Urinary bladder (tissue), 4 donors: ENCODE measurements around the gene MOAP1. TPM values are rescaled to one million over a fixed set of nuclear protein-coding genes. Genes with fewer than 3 reads are reported as not detected.
A peak's percentile ranks its signal among the peaks of the same experiment; 100 is the strongest.
"Not testable (repeated sequence)": the region's sequence is repeated elsewhere in the genome, so short reads cannot be mapped to it uniquely, and the experiment has no call there.

Source experiments
- DNase-seq: peaks from one replicate; pipeline ENCODE4 v3.0.0-alpha.2; 2015; ENCODE audit errors: extremely low spot score
- H3K27ac ChIP-seq: one replicate; pipeline ENCODE4 v1.5.1; 2013; ENCODE audit warnings: low read depth, mild to moderate bottlenecking, moderate library complexity
- H3K36me3 ChIP-seq: one replicate; pipeline ENCODE4 v1.6.1; 2013; ENCODE audit warnings: mild to moderate bottlenecking, moderate library complexity; ENCODE audit not compliant: insufficient read depth
- H3K4me1 ChIP-seq: one replicate; pipeline ENCODE4 v1.6.1; 2013; ENCODE audit warnings: mild to moderate bottlenecking, moderate library complexity; ENCODE audit not compliant: insufficient read depth
- H3K4me3 ChIP-seq: one replicate; pipeline ENCODE4 v1.5.1; 2013; ENCODE audit warnings: low read depth, low read length
- WGBS: extraction: QIAGEN DNeasy Blood & Tissue Kit; methylation state at CpG from one replicate; pipeline ENCODE4 v1.1.7; 2013; 5-methylcytosine and 5-hydroxymethylcytosine counted together
- polyA plus RNA-seq: library from polyadenylated mRNA; stranded (reverse); fragments of 200-250 nt; gene quantifications from one replicate; pipeline ENCODE4 v1.2.3, GENCODE V29; 2013
- total RNA-seq: library from RNA; depleted of rRNA; stranded (reverse); fragments of >200 nt; gene quantifications from one replicate; pipeline ENCODE4 v1.2.3, GENCODE V29; 2014
- donor health status: healthy with polysubstance abuse.
- donor health status: healthy.

MOAP1 gene
- total and polyA plus RNA-seq, 2 donors, result 26.6 to 46.3 TPM

GRCh38 chr14:93206793-93207467 lies 22.2 kb upstream of the MOAP1 start, which contains the start of the genes GON7 and UBR7:
Gene GON7, minus strand, starts transcription at chr14:93207065. Its CDS starts 28 bp downstream, at chr14:93207037.
Gene UBR7, plus strand, starts transcription at chr14:93207256. Its CDS starts 36 bp downstream, at chr14:93207292.
- WGBS, result under 1% methylated on average over 65 of the region's 65 CpGs
- Histone ChIP-seq H3K4me1 (no peaks in the 10 kb centered on the region), H3K27ac (peak within 1 kb of the TSS; percentile 82), H3K36me3 (no peaks in the 10 kb centered on the region), H3K4me3 (peak within 1 kb of the TSS; percentile 79)
- DNase-seq, result peak; percentile 90

GRCh38 chr14:93201155-93201704 lies 16.5 kb upstream of the MOAP1 start:
- DNase-seq, result no peak
- WGBS, result 81% methylated on average over 7 of the region's 7 CpGs
- Histone ChIP-seq H3K4me1 (no peaks in the 10 kb centered on the region), H3K27ac (no peak overlapping the region), H3K36me3 (no peaks in the 10 kb centered on the region), H3K4me3 (no peak overlapping the region)

- no peaks in the 10 kb centered on the region for H3K4me1 ChIP-seq
- no peak overlapping the region for H3K4me3 ChIP-seq
- 98% methylated on average over 5 of the region's 5 CpGs for WGBS
- H3K27ac ChIP-seq, result no peak overlapping the region
- no peak for DNase-seq
- H3K36me3 ChIP-seq, result no peaks in the 10 kb centered on the region
Observed at GRCh38 chr14:93200553-93200952, 15.9 kb upstream of the MOAP1 start.

DNA sequence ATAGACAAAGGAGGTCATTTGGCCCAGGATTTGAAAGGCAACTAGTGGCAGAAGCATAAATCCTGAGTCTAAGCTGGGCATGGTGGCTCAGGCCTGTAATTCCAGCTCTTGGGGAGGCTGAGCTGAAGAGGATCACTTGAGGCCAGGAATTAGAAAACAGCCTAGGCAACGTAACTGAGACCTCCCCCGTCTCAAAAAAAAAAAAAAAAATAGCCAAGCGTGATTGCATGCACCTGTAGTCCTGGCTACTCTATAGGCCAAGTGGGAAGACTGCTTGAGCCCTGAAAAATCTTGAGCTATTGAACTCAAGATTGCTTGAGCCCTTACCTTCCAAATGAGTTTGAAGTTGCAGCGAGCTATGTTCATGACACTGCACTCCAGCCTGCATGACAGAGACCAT lies 14.3 kb upstream of the MOAP1 start:
- H3K36me3 ChIP-seq, result no peaks in the 10 kb centered on the region
- H3K4me1 ChIP-seq, result no peaks in the 10 kb centered on the region
- no peak for DNase-seq
- WGBS, result 84% methylated on average over 4 of the region's 4 CpGs
- no peak overlapping the region for H3K27ac ChIP-seq
- no peak overlapping the region for H3K4me3 ChIP-seq

DNA sequence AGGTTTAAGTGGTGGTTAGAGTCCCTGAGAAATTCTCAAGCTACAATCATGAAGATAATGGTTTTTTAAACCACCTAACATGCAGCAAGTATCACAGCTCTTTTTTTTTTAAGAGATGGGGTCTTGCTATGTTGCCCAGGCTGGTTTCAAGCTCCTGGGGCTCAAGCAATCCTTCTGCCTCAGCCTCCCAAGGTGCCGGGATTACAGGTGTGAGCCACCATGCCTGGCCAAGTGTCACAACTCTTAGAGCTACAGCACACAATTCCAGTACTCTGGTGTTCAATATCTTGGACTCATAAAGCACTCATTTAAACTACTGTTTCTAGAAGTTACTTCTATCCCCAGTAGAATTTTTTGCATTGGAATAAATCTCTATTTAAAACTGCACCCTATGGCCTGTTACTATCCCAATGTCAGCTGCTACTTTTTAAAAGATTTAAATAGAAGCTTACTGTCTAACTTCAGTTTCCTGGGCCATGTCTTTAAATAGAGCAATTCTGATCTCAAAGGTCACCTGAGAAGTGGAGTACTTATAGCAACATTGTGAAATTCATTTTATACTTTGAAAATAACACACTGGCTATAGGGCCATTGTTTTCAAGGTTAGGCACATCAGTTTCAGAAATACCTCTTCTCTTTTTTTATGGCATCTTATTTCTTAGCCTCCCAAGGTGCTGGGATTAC lies 10.8 kb upstream of the MOAP1 start:
- no peak overlapping the region for H3K27ac ChIP-seq
- DNase-seq, result no peak
- H3K4me1 ChIP-seq, result no peaks in the 10 kb centered on the region
- H3K4me3 ChIP-seq, result no peak overlapping the region
- WGBS, result 96% methylated on average over 1 of the region's 1 CpG
- H3K36me3 ChIP-seq, result no peaks in the 10 kb centered on the region

- Histone ChIP-seq H3K4me1 (no peaks in the 10 kb centered on the region), H3K27ac (no peak overlapping the region), H3K4me3 (no peak overlapping the region), H3K36me3 (no peaks in the 10 kb centered on the region)
- WGBS, result 92% methylated on average over 3 of the region's 3 CpGs
- no peak for DNase-seq
Observed at GRCh38 chr14:93186956-93187355, 2.3 kb upstream of the MOAP1 start.

- DNase-seq, result no peak
- H3K4me3 ChIP-seq, result no peak overlapping the region
- no peaks in the 10 kb centered on the region for H3K4me1 ChIP-seq
- 85% methylated on average over 6 of the region's 6 CpGs for WGBS
- H3K27ac ChIP-seq, result no peak overlapping the region
- H3K36me3 ChIP-seq, result no peaks in the 10 kb centered on the region
Observed at GRCh38 chr14:93186466-93186865, 1.8 kb upstream of the MOAP1 start.

GRCh38 chr14:93185349-93185720 lies 638 bp upstream of the MOAP1 start:
- Histone ChIP-seq H3K27ac (peak overlapping the region; percentile 88), H3K4me3 (peak overlapping the region; percentile 78), H3K36me3 (no peaks in the 10 kb centered on the region), H3K4me1 (no peaks in the 10 kb centered on the region)
- no peak for DNase-seq
- under 1% methylated on average over 10 of the region's 10 CpGs for WGBS

- 44% methylated on average over 17 of the region's 17 CpGs for WGBS
- Histone ChIP-seq H3K4me1 (no peaks in the 10 kb centered on the region), H3K27ac (no peak overlapping the region), H3K36me3 (no peaks in the 10 kb centered on the region), H3K4me3 (peak overlapping the region; percentile 78)
- DNase-seq, result no peak
Observed at GRCh38 chr14:93183596-93184317, 940 bp downstream of the MOAP1 start.

- 90% methylated on average over 6 of the region's 6 CpGs for WGBS
- no peak for DNase-seq
- Histone ChIP-seq H3K27ac (no peak overlapping the region), H3K36me3 (no peaks in the 10 kb centered on the region), H3K4me3 (no peak overlapping the region), H3K4me1 (no peaks in the 10 kb centered on the region)
Observed at GRCh38 chr14:93175492-93175891, 9.2 kb downstream of the MOAP1 start.

DNA sequence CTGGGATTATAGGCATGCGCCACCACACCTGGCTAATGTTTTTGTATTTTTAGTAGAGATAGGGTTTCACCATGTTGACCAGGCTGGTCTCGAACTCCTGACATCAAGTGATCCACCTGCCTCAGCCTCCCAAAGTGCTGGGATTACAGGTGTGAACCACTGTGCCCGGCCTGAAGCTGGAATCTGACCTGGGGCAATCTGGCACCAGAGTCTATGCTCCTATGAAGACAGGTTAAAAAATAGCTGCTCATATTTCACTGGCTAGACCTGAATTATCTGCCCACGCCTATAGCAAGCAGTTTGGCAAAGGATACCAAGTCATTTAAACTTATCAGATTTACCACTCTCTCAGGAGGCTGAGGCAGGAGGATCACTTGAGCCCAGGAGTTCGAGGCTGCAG lies 10.0 kb downstream of the MOAP1 start:
- 82% methylated on average over 5 of the region's 5 CpGs for WGBS
- not testable (repeated sequence) for H3K27ac ChIP-seq, DNase-seq, H3K4me1 ChIP-seq, H3K36me3 ChIP-seq, H3K4me3 ChIP-seq

- Histone ChIP-seq H3K27ac (no peak overlapping the region), H3K36me3 (no peaks in the 10 kb centered on the region), H3K4me1 (no peaks in the 10 kb centered on the region), H3K4me3 (no peak overlapping the region)
- WGBS, result 25% methylated on average over 10 of the region's 10 CpGs
- no peak for DNase-seq
Observed at GRCh38 chr14:93173943-93174395, 10.7 kb downstream of the MOAP1 start.

DNA sequence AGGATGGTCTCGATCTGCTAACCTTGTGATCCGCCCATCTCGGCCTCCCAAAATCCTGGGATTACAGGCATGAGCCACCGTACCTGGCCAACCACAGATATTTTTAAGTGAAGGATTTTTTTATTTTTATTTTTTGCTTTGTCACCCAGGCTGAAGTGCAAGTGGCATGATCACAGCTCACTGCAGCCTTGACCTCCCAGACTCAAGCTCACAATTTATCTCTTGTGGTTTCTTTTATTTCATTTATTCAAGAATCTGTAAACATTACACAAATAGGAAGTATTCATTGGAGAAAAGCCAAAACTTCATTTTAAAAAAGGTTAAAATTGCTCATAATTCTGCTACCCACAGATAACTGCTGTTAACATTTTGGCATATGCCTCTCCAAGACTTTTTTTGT lies 13.3 kb downstream of the MOAP1 start:
- H3K4me3 ChIP-seq, result no peak overlapping the region
- WGBS, result 71% methylated on average over 4 of the region's 4 CpGs
- H3K4me1 ChIP-seq, result no peaks in the 10 kb centered on the region
- H3K27ac ChIP-seq, result no peak overlapping the region
- DNase-seq, result no peak
- H3K36me3 ChIP-seq, result no peaks in the 10 kb centered on the region
